H1 (cell line): ENCODE data around the gene VAV2.

Experiments used
- CEBPB ChIP-seq: IDR thresholded peaks from 2 replicates; pipeline ENCODE4 v1.6.1; 2012; ENCODE audit warnings: low read depth, low read length
- CTCF ChIP-seq, 3 experiments: IDR thresholded peaks; 1 replicate in 2 of 3; 2 replicates in 1 of 3; pipeline versions ENCODE4 v1.5.1 to v1.6.1; 2011; ENCODE audit warnings: low read length in 3 of 3, mild to moderate bottlenecking in 3 of 3, inconsistent platforms in 2 of 3, low read depth in 1 of 3, moderate library complexity in 1 of 3; ENCODE audit not compliant: insufficient read depth in 1 of 3; ENCODE audit errors: control extremely low read depth in 1 of 3
- EZH2 ChIP-seq: fragments of 200-600 bp; sonication (generic); IDR thresholded peaks from 2 replicates; pipeline ENCODE4 v1.7.1; 2012; ENCODE audit warnings: low read depth, mild to moderate bottlenecking, moderate library complexity, low read length, inconsistent platforms; ENCODE audit not compliant: severe bottlenecking
- JUND ChIP-seq: IDR thresholded peaks from 2 replicates; pipeline ENCODE4 v1.6.1; 2011; ENCODE audit warnings: mild to moderate bottlenecking, improper control_type of control experiment, low read length
- NANOG ChIP-seq: IDR thresholded peaks from 2 replicates; pipeline ENCODE4 v1.6.1; 2011; ENCODE audit warnings: low read length, low read depth, mild to moderate bottlenecking, inconsistent platforms; ENCODE audit not compliant: insufficient read depth, poor library complexity, severe bottlenecking
- SIN3A ChIP-seq, 2 experiments: IDR thresholded peaks in 1 of 2; conservative IDR thresholded peaks in 1 of 2; 2 replicates each; pipeline ENCODE4 v1.6.1; 2011 to 2012; ENCODE audit warnings: low read length in 2 of 2, improper control_type of control experiment in 1 of 2, low read depth in 1 of 2, mild to moderate bottlenecking in 1 of 2
- TAF1 ChIP-seq: IDR thresholded peaks from 2 replicates; pipeline ENCODE4 v1.6.1; 2011; ENCODE audit warnings: mild to moderate bottlenecking, low read depth, low read length

GRCh38 chr9:133989625-133990365 lies 2.3 kb downstream of the VAV2 start:
- TF ChIP-seq SIN3A (conservative IDR thresholded peaks at IDR 0.05 in 1 of 2, IDR thresholded peaks at IDR 0.05 in 1 of 2; ENCODE audit: low read depth in 1 of 2, low read length in 2 of 2) (no peak), JUND (no peak), CTCF (IDR thresholded peaks at IDR 0.05; ENCODE audit: control extremely low read depth in 1 of 3, insufficient read depth in 1 of 3, low read depth in 1 of 3, low read length in 3 of 3) (no peak), NANOG (no peak), CEBPB (no peak), EZH2 (no peak), TAF1 (no peak)
